Measurements from ENCODE around the gene SOWAHA. TPM values are rescaled to one million over a fixed set of nuclear protein-coding genes. Genes with fewer than 3 reads are reported as not detected.
"Not testable (repeated sequence)": the region's sequence is repeated elsewhere in the genome, so short reads cannot be mapped to it uniquely, and the experiment has no call there.

Gene SOWAHA
- total RNA-seq, 1 donor from 2014 or later, result 0.21 TPM

DNA sequence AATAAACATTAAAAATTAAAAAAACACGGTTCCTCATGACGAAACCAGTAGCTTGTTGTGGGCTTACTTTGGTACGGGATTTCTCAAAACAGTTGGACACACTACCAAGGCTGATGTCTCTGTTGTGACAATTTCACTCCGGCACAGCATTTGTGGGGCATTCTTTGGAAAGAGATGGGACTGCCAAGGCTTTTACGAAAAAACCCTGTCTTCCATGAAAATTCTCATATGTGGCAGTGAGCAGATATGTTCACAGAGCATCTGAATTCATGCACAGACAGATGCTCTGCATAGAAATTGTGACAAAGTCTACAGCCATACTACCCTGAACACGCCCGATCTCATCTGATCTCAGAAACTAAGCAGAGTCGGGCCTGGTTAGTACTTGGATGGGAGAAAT, 35.2 kb downstream of the SOWAHA start:
- TF ChIP-seq, protein P1, sequence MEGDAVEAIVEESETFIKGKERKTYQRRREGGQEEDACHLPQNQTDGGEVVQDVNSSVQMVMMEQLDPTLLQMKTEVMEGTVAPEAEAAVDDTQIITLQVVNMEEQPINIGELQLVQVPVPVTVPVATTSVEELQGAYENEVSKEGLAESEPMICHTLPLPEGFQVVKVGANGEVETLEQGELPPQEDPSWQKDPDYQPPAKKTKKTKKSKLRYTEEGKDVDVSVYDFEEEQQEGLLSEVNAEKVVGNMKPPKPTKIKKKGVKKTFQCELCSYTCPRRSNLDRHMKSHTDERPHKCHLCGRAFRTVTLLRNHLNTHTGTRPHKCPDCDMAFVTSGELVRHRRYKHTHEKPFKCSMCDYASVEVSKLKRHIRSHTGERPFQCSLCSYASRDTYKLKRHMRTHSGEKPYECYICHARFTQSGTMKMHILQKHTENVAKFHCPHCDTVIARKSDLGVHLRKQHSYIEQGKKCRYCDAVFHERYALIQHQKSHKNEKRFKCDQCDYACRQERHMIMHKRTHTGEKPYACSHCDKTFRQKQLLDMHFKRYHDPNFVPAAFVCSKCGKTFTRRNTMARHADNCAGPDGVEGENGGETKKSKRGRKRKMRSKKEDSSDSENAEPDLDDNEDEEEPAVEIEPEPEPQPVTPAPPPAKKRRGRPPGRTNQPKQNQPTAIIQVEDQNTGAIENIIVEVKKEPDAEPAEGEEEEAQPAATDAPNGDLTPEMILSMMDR (IDR thresholded peaks at IDR 0.05; ENCODE audit: insufficient read depth, low read length, poor library complexity, severe bottlenecking), result no peak
- no peaks in the 10 kb centered on the region for H3K36me3 ChIP-seq (ENCODE audit: control insufficient read depth, insufficient read depth, low read length)
- H3K27me3 ChIP-seq (ENCODE audit: control insufficient read depth, insufficient read depth, low read length), result no peaks in the 10 kb centered on the region
- DNase-seq (ENCODE audit: low read depth), result no peak
- no peak overlapping the region for H3K4me3 ChIP-seq (ENCODE audit: low read depth, low read length)

GRCh38 chr5:132849347-132849746, 36.2 kb downstream of the SOWAHA start:
- Histone ChIP-seq H3K4me3 (ENCODE audit: low read depth, low read length) (no peak overlapping the region), H3K27me3 (ENCODE audit: control insufficient read depth, insufficient read depth, low read length) (no peaks in the 10 kb centered on the region), H3K36me3 (ENCODE audit: control insufficient read depth, insufficient read depth, low read length) (no peaks in the 10 kb centered on the region)
- TF ChIP-seq, protein P1 (IDR thresholded peaks at IDR 0.05; ENCODE audit: insufficient read depth, low read length, poor library complexity, severe bottlenecking), result no peak
- no peak for DNase-seq (ENCODE audit: low read depth)

DNA sequence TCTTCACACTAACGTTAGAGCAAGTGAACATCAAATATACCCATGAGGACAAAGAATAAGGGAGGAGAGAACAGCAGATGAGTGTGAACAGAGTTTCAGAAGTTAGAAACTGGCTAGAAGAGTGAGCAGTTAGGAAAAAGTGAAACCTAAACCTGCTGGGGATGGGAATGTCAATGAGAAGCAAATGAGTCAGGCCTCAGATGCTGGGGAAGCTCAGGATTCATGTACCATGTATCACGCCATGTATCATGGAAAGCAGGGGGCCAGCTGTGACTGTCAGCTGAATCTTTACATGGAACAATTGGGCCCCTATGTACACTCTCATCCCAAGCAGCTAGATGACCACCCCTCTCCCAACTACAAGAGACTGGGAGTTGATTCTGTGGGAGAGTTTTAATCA, 37.0 kb downstream of the SOWAHA start:
- no peak overlapping the region for H3K4me3 ChIP-seq (ENCODE audit: low read depth, low read length)
- no peaks in the 10 kb centered on the region for H3K36me3 ChIP-seq (ENCODE audit: control insufficient read depth, insufficient read depth, low read length)
- no peaks in the 10 kb centered on the region for H3K27me3 ChIP-seq (ENCODE audit: control insufficient read depth, insufficient read depth, low read length)
- TF ChIP-seq, protein P1 (IDR thresholded peaks at IDR 0.05; ENCODE audit: insufficient read depth, low read length, poor library complexity, severe bottlenecking), result no peak
- DNase-seq (ENCODE audit: low read depth), result no peak

DNA sequence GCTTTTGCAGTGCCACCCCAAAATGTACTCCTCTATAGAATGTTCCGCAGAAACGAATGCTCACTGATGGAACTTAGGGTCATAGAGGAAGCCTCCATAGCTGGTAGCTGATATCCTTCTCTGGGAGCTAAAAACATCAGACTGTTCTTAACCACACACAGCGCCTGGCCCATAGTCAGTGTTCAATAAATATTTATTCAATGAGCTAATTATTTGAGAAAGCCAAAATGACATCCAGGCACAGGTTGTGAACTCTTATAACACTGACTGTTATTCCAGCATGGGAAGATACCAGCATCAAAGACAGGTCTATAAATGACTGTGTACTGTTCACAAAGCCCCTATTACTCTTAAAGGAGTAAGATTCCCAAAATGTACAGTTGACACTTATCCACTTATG, 40.2 kb downstream of the SOWAHA start:
- Histone ChIP-seq H3K36me3 (ENCODE audit: control insufficient read depth, insufficient read depth, low read length) (no peaks in the 10 kb centered on the region), H3K27me3 (ENCODE audit: control insufficient read depth, insufficient read depth, low read length) (no peaks in the 10 kb centered on the region), H3K4me3 (ENCODE audit: low read depth, low read length) (no peak overlapping the region)
- TF ChIP-seq, protein P1 (IDR thresholded peaks at IDR 0.05; ENCODE audit: insufficient read depth, low read length, poor library complexity, severe bottlenecking), result no peak
- no peak for DNase-seq (ENCODE audit: low read depth)

DNA sequence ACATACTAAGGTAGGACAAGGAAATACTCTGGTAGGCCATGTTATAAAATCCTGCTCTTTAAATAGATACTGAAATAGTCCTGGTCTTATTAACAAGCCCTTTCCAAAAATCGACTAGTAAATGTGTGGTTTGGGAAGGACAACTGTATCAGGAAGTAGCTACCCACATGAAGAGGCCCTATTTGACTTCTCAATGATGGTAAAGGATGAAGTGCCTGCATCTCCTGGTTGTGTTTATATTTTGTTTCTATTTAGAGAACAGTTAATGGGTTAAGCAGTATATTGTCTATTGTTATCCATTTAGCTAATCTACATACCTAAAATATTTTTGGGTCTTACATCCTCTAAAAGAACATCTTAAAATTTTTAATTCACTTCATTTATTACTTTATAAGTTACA, 40.7 kb downstream of the SOWAHA start:
- H3K4me3 ChIP-seq (ENCODE audit: low read depth, low read length), result no peak overlapping the region
- no peak for DNase-seq (ENCODE audit: low read depth)
- H3K27me3 ChIP-seq (ENCODE audit: control insufficient read depth, insufficient read depth, low read length), result no peaks in the 10 kb centered on the region
- H3K36me3 ChIP-seq (ENCODE audit: control insufficient read depth, insufficient read depth, low read length), result no peaks in the 10 kb centered on the region
- TF ChIP-seq, protein P1 (IDR thresholded peaks at IDR 0.05; ENCODE audit: insufficient read depth, low read length, poor library complexity, severe bottlenecking), result no peak

GRCh38 chr5:132854301-132854700, 41.2 kb downstream of the SOWAHA start:
- H3K36me3 ChIP-seq (ENCODE audit: control insufficient read depth, insufficient read depth, low read length), result no peaks in the 10 kb centered on the region
- no peak for DNase-seq (ENCODE audit: low read depth)
- H3K4me3 ChIP-seq (ENCODE audit: low read depth, low read length), result no peak overlapping the region
- TF ChIP-seq, protein P1 (IDR thresholded peaks at IDR 0.05; ENCODE audit: insufficient read depth, low read length, poor library complexity, severe bottlenecking), result no peak
- no peaks in the 10 kb centered on the region for H3K27me3 ChIP-seq (ENCODE audit: control insufficient read depth, insufficient read depth, low read length)

GRCh38 chr5:132854992-132855391, 41.9 kb downstream of the SOWAHA start:
- not testable (repeated sequence) for DNase-seq (ENCODE audit: low read depth); H3K27me3 ChIP-seq (ENCODE audit: control insufficient read depth, insufficient read depth, low read length); H3K36me3 ChIP-seq (ENCODE audit: control insufficient read depth, insufficient read depth, low read length); H3K4me3 ChIP-seq (ENCODE audit: low read depth, low read length)

Data from kidney epithelial cell (primary cell).